Stimulated activated CD4-positive, alpha-beta T cell treated with anti-CD3 and anti-CD28 coated beads, Interleukin-12 subunit alpha, Interleukin-12 subunit beta, amount 100 ng/mL, for 48 hours (primary cell): ENCODE measurements around the gene CHD2.

ENCODE experiments used
- DNase-seq, 3 donors: peaks; one replicate each; pipeline ENCODE4 v3.0.0-alpha.2; 2020; ENCODE audit warnings: low read depth in 2 of 3, low spot score in 1 of 3

CHD2 gene

DNA sequence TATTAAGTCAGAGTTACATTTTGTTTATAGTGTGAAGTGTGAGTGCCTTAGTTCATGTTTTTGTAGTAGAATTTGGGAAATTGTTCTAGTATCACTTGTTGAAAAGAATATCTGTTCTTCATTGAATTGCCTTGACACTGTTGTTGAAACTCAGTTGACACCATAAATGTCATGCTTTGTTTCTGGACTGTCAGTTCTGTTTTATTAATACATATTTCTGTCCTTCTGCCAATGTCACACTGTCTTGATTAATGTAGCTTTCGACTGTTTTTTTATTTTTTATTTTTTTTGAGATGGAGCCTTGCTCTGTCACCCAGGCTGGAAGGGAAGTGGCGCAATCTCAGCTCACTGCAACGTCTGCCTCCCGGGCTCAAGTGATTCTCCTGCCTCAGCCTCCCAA lies 59.1 kb downstream of the CHD2 start:
- DNase-seq, result no peak

GRCh38 chr15:92960996-92961681 lies 61.0 kb downstream of the CHD2 start:
- no peak for DNase-seq

- DNase-seq, result no peak
Observed at GRCh38 chr15:92962914-92963313, 62.8 kb downstream of the CHD2 start.

DNA sequence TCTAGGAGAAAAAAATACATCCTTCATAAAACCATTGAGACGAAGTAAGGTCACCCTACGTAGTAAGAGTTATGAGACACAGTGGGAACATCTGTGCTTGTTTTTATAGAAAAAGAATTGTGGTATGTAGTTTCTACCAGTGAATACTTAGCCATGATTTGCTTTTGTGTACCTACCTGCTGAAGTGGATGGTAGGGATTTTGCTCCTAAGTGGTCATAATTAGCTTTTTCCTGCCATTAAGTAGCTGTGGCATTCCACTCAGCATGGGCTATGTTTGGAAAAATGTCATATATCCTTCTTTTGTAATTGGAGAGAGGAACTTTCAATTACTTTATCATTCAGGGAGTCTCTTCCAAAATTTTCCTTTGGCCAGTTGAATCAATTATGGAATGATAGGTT lies 63.7 kb downstream of the CHD2 start:
- DNase-seq, result no peak

DNA sequence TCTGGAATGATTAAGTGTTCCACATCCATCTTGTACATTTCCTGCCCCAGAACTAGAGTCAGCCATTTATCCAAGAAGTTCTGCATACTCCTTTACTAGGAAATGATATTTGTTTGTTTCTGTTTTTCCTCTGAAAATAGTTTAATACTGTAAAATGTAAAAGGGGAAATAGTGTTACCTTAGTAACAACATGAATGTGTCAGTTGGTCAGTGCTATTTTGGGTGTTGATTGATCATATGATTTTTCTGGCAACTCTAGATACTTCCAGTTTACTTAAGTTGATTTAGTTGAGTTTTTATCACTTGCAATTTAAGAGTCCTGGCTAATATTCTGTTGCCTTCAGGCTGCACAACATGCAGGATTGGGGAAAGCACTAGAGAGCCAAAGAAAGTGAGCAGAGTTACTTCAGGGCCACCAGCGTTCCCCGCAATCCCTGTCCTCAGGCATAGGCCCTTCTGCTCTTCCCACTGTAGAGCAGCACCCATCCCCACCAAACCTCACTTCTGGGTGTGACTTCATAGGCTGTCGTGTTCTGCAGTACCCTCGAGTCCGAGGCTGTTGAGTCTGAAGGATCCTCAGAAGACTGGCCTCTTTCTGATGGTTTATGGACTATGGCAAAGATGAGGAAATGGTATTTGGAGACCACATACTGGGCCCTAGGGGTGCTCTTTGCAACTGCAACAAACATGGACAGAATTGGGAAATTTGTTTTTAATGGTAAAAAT lies 69.0 kb downstream of the CHD2 start:
- no peak for DNase-seq

DNA sequence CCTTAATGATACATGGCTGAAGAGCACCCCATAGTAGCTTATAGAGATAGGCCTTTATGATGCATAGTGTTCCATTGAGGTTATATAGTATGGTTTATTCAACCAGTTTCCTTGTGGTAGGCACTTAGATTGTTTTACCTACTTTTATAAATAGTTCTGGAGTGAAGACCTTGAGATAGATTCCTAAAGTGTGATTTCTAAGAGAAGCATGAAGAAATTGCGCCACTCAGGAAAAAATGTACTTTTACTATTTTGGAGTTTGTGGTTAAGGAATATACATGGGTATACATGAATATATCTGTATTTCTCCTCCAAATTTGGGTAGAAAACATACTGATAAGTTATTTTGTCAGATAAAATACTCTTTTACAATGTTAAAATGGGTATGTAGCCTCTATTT lies 70.5 kb downstream of the CHD2 start:
- no peak for DNase-seq

DNA sequence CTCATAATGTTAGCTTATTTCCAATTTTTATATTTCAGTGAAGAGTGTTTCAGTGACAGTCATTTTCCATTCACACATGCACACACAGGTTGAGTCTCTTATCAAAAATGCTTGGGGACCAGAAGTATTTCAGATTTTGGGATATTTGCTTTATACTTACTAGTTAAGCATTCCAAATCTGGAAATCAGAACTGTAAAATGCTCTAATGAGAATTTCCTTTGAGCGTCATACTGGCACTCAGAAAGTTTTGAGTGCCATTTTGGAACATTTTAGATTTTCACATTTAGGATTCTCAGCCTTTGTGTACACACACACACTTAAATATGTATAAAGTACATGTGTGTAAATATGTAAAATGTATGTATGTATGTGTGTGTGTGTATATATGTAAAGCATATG lies 71.0 kb downstream of the CHD2 start:
- no peak for DNase-seq

DNA sequence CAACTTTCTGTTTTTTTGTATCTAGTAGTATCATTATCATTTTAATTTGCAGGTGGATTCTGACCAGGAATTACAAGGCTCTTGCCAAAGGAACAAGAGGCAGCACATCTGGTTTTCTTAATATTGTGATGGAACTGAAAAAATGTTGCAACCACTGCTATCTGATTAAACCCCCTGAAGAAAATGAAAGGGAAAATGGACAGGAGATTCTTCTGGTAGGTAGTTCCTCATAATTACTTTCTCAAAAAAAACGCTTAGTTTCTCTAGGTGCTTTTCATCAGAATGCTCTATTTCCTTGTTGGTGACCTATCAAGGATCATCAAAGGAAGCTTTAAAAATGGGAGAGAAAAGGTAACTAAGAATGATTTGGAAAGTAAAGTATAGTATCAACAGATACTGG lies 71.6 kb downstream of the CHD2 start:
- DNase-seq, result no peak

GRCh38 chr15:92974183-92974915 lies 74.2 kb downstream of the CHD2 start:
- DNase-seq, result no peak

DNA sequence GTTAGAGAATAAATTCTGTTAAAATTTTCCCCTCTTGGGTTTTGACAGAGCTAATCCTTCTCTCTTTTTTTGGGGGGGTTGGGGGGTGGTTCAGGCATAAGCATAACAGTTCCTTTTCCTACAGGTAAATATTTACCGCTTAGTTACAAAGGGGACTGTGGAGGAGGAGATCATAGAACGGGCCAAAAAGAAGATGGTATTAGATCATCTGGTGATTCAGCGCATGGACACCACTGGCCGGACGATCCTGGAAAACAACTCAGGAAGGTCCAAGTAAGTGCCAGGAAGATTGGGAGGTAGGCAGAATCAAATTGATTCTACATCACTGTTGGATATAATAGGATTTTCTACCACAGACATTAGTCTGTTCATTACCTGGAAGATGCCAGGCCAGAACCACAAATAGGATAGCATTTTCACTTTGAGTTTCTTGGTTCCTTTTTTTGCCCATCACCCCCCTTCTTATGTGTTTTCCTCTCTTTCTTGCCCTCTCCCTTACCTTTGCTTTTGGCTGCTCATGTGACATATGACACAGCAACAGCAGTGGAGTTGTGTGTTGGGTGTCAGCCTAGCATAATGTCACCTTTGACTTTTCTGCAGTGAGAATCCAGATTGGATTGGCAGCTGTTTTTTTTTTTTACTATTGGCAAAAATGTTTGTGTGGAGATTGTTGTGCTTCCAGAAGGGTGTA lies 79.0 kb downstream of the CHD2 start:
- DNase-seq, result no peak

DNA sequence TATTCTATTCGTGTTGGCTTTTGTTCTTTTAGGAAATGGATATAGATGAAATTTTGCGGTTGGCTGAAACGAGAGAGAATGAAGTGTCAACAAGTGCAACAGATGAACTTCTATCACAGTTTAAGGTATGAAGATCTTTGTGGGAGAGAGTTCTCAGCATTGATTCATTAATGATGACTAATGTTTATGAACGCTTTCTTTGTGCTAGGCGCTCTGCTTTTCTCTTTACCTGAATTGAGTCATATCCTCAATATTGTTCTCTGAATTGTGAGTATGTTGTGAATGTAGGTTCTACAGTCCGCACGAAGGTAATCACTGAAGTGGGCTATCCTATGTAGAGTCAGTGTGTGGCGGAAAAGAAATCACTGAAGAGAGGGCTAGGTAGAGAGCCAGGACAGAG lies 81.2 kb downstream of the CHD2 start:
- no peak for DNase-seq

DNA sequence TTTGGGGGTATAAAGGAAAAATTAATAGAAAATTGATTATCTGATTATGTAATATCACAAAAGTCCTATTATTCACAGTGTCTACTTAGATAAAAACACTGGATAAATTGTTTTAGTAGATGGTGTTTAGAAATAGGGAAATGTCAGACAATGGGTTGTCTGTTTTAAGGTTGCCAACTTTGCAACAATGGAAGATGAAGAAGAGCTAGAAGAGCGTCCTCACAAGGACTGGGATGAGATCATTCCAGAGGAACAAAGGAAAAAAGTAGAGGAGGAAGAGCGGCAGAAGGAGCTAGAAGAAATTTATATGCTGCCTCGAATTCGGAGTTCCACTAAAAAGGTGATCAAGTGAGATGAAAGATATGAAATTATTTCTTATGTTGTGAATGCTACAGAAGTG lies 84.0 kb downstream of the CHD2 start:
- no peak for DNase-seq

DNA sequence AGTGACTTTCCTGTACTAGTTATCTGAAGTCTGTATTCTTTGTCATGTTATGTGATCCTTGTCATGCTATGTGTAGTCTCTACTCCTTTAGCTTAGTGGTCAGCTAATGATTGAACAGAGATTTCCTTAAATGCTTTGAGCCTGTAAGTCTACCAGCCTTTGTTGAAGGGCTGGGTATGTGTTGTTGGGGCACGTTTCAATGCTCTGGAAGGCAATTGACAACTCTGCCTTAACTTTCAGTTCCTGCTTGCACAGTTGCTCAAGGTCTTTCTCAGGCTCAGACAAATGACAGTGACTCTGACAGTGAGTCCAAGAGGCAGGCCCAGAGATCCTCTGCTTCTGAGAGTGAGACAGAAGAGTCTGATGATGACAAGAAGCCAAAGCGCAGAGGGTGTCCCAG lies 89.3 kb downstream of the CHD2 start:
- no peak for DNase-seq

- DNase-seq, result no peak
Observed at GRCh38 chr15:92990031-92990430, 89.9 kb downstream of the CHD2 start.

DNA sequence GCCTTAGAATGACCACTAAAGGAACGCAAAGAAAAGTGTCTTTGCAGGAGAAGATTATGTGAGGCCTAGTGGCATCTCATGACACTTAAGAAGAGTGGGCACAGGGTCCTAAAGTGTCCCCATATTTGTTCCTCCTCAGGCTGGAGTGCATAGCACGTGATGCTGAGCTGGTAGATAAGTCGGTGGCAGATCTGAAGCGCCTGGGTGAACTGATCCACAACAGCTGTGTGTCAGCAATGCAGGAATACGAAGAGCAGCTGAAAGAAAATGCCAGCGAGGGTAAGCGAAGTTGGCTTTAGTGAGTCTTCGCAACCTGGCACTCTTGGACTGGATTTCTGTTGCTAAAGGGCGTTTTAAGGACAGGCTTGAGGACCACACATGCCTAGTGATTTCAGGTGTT lies 92.6 kb downstream of the CHD2 start:
- DNase-seq, result no peak

GRCh38 chr15:92997821-92998220 lies 97.7 kb downstream of the CHD2 start:
- no peak for DNase-seq

DNA sequence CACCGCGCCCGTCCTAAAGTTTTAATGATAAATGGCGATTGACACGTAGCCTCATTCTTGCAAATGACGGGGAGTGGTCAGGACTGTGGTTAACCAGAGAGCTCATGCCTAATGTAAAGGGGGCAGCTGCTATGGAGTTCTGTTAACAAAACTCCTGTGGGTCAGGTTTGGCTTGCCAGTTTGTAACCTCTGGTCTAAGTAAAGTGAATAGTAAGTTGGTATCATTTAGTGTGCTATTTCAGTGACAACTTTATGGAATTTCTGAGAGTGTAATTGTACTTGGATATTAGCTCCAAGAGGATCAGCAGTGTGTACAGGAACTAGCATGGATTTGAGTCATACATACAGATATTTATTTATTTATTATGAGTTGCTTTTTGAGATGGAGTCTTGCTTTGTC lies 101.0 kb downstream of the CHD2 start:
- no peak for DNase-seq

- DNase-seq, result no peak
Observed at GRCh38 chr15:93001881-93002280, 101.8 kb downstream of the CHD2 start.

- DNase-seq, result no peak
Observed at GRCh38 chr15:93005133-93005532, 105.0 kb downstream of the CHD2 start.

- no peak for DNase-seq
Observed at GRCh38 chr15:93007994-93008393, 107.9 kb downstream of the CHD2 start.

- DNase-seq, result no peak
Observed at GRCh38 chr15:93012786-93013185, 112.7 kb downstream of the CHD2 start.

DNA sequence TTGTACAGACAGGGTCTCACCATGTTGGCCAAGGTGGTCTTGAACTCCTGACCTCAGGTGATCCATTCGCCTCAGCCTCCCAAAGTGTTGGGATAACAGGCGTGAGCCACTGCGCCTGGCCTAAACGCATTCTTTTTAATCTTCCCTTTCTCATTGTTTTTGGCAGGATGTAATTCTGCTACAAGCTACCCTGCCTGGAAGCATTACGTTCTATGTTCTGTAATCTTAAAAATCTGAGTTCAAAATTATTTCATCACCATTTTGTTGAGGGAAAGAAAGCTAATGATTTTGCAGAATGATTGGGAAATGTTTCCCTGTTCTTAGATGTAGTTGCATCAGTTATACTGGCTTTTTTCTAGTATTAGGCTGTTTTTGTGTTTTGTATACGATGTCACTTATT lies 117.4 kb downstream of the CHD2 start:
- DNase-seq, result no peak
